MCF 10A (cell line): Measurements from ENCODE around the gene STK25. TPM values are rescaled to one million over a fixed set of nuclear protein-coding genes. Genes with fewer than 3 reads are reported as not detected.

Experiments used
- BruUV-seq: library from RNA; stranded (reverse); fragments of 400-500 nt; replicated peaks from 2 replicates; lab custom pipeline; 2021; lab: Mats Ljungman, UMichigan
- CTCF ChIA-PET: fragments of 300-600 bp; sonication (Branson Sonifier 250); formaldehyde crosslinking; extraction: SDS; loops from one replicate; lab custom pipeline; 2021; ENCODE audit warnings: antibody characterized with exemption, inconsistent platforms; lab: Yijun Ruan, JAX
- POLR2A ChIA-PET: fragments of 300-600, 350-650 bp; sonication (Branson Sonifier 250); formaldehyde crosslinking; extraction: SDS; loops from one replicate; lab custom pipeline; 2020; ENCODE audit warnings: antibody characterized with exemption, inconsistent platforms; lab: Yijun Ruan, JAX
- DNase-seq: peaks from one replicate; pipeline ENCODE4 v3.0.0-alpha.2; 2018; ENCODE audit not compliant: unreplicated experiment
- H3K27ac Mint-ChIP-seq: one replicate; pipeline ENCODE4 v1.8.0; 2022; ENCODE audit warnings: mild to moderate bottlenecking, low read depth, mixed read lengths; ENCODE audit not compliant: unreplicated experiment
- H3K27me3 Mint-ChIP-seq: one replicate; pipeline ENCODE4 v1.8.0; 2022; ENCODE audit warnings: mixed read lengths; ENCODE audit not compliant: insufficient read depth, unreplicated experiment
- H3K36me3 Mint-ChIP-seq: one replicate; pipeline ENCODE4 v1.8.0; 2022; ENCODE audit warnings: mild to moderate bottlenecking, moderate library complexity, mixed read lengths; ENCODE audit not compliant: insufficient read depth, unreplicated experiment
- H3K4me1 Mint-ChIP-seq: one replicate; pipeline ENCODE4 v1.8.0; 2022; ENCODE audit warnings: mixed read lengths; ENCODE audit not compliant: insufficient read depth, unreplicated experiment
- H3K4me3 Mint-ChIP-seq: one replicate; pipeline ENCODE4 v1.8.0; 2022; ENCODE audit warnings: mild to moderate bottlenecking, moderate library complexity, mixed read lengths; ENCODE audit not compliant: unreplicated experiment
- H3K9me3 Mint-ChIP-seq: one replicate; pipeline ENCODE4 v1.8.0; 2022; ENCODE audit warnings: mixed read lengths; ENCODE audit not compliant: unreplicated experiment
- CTCF ChIP-seq: fragments of 200-600 bp; IDR thresholded peaks from one replicate; pipeline ENCODE4 v1.8.0; 2022; ENCODE audit warnings: antibody characterized with exemption, mild to moderate bottlenecking; ENCODE audit not compliant: unreplicated experiment
- intact Hi-C: fragments of 100-400 bp; cut with micrococcal nuclease; formaldehyde crosslinking; loops from 2 replicates; pipeline ENCODE4 v1.14.1; 2022
- total RNA-seq: library from RNA; stranded (reverse); gene quantifications from 2 replicates; pipeline ENCODE4 v1.2.3, GENCODE V29; 2022

STK25 gene
- total RNA-seq, 1 experiment from 2014 or later: 117 TPM

DNA sequence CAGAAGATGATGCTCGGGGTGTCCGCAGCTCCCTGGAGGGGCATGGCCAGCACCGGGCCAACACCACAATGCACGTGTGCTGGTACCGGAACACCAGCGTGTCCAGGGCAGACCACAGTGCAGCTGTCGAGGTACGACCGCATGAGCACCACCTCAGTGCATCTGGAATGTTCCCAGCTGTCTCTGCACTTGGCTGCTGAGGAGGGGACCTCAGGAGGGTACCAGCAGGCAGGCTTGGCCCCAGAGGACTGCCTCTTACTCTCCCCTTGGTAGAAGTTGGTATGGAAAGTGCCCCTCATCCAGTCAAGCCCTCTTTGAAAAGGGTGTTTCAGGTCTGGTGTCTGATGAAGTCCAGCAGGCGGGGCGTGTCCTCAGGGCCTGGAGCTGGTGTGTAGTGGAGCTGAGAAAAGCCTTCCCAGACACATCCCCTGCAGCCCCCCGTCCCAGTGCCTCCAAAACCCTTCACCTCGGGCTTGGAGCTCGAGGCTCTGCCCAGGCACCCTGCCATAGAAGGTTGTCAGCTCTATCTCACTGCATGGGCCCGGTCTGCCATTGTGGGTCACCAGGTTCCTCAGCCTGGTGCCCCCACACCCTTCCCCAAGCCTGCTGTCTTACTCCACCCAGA is 16.7 kb downstream of the STK25 start:
- no TSS peak for BruUV-seq
- H3K4me1 Mint-ChIP-seq: no peaks in the 10 kb centered on the region
- intact Hi-C loops: no loop called here
- TF ChIP-seq CTCF: no peak
- no peak for DNase-seq
- H3K27ac Mint-ChIP-seq: no peak overlapping the region
- H3K27me3 Mint-ChIP-seq: no peaks in the 10 kb centered on the region
- peaks cover 19% of the 10 kb centered on the region for H3K36me3 Mint-ChIP-seq
- ChIA-PET CTCF (no interaction called here), POLR2A (interaction anchor here (0.8 to 1.2 kb wide), 3 partner anchors 9 to 199 kb away, joined by 3 to 5 read pairs (median 4); no protein-coding TSS in a partner anchor)
- H3K9me3 Mint-ChIP-seq: no peaks in the 10 kb centered on the region
- no peak overlapping the region for H3K4me3 Mint-ChIP-seq

DNA sequence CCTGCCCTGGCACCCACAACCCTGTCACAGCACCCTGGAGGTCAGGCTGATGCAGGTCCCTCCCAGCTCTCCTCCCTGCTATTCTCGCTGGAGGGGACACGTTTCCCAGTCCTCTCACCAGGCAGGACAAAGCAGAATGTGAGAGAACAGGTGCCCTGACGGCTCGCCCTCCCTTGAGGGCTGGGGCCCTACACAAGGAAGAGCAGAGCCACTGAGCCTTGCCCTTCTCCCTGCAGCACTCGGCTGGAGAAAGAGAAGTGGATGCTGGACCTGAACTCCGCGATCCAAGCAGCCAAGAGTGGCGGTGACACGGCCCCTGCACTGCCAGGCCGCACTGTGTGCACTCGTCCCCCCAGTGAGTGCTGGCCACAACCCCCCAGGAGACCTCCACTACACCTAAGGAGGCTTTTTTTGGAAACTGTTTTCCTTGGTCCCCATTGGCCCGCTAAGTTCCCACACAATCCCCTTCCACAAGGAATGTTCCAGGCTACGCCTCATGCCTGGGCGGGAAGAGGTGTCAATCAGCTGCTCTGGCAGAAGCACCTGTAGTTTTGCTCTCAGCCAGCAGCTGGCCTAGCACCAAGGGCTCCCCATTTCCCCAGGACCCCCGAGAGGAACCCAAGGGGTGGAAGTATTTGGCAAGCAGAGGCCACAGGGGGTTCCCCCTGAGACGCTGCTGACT is 17.4 kb downstream of the STK25 start:
- Mint-ChIP-seq H3K27ac (no peak overlapping the region), H3K36me3 (peaks cover 19% of the 10 kb centered on the region), H3K4me1 (no peaks in the 10 kb centered on the region), H3K4me3 (no peak overlapping the region), H3K9me3 (no peaks in the 10 kb centered on the region), H3K27me3 (no peaks in the 10 kb centered on the region)
- no TSS peak for BruUV-seq
- POLR2A ChIA-PET: interaction anchor here (0.8 to 1.2 kb wide), 3 partner anchors 8 to 199 kb away, joined by 3 to 5 read pairs (median 4); no protein-coding TSS in a partner anchor
- intact Hi-C loops: no loop called here
- TF ChIP-seq CTCF: no peak
- DNase-seq: no peak
- CTCF ChIA-PET: no interaction called here

DNA sequence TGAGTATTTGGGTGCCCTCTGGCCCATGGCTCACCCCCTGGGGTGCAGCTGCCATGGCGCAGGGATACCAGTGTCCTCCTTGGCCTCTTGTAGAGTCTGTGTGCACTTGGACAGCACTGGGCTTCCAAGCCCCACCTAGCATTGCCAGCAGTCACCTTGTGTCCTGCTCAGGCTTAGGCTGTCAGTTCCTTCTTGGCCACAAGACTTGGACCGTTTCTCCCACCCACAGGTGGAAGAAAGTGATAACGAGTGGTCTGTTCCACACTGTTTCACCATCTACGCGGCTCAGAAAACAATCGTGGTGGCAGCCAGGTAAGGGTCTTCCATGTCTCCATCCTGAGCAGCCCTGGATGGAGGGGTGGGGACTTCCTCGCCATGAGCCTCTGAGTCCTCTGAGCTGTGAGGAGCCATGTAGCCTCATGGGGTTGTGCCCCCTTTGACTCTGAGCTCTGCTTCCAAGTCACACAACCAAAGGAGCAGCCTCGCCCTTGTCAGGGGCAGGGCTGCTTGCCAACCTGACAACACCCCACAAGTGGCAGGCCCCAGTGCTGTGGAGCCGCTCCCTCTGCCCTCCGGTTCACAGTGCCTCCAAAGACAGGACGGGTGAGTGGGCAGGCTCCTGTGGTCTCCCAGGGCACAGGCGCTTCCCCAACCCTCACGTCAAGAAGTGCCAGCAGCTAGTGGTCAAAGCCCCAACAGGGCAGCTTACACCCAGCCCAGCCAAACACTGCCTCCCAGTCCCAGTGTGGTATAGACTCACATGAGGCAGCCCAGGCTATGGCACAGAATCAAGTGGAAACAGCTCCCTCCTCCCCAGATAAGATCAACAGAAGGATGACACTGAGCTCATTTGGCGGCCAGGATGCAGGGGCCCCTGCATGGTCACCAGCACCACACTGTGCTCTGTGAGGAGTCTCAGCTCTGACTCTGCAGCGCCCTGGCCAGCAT is 18.4 kb downstream of the STK25 start:
- no peak for TF ChIP-seq CTCF
- Mint-ChIP-seq H3K36me3 (peaks cover 11% of the 10 kb centered on the region), H3K27me3 (no peaks in the 10 kb centered on the region), H3K4me3 (no peak overlapping the region), H3K27ac (no peak overlapping the region), H3K9me3 (no peaks in the 10 kb centered on the region), H3K4me1 (no peaks in the 10 kb centered on the region)
- ChIA-PET CTCF (no interaction called here), POLR2A (interaction anchor here (0.6 kb wide), 2 partner anchors 99 to 983 kb away, joined by 3 read pairs; no protein-coding TSS in a partner anchor)
- no peak for DNase-seq
- BruUV-seq: no TSS peak
- intact Hi-C loops: no loop called here
